MM.1S (cell line): ENCODE results near the gene RNF208.

Experiments used
- DNase-seq: peaks from one replicate; pipeline ENCODE4 v3.0.0-alpha.2; 2015
- H2AFZ ChIP-seq: fragments of 300-600 bp; sonication (generic); 2 replicates; pipeline ENCODE4 v1.6.0; 2016; ENCODE audit warnings: antibody characterized with exemption, low read length
- H3F3A ChIP-seq: fragments of 300-600 bp; sonication (generic); 2 replicates; pipeline ENCODE4 v1.6.1; 2016; ENCODE audit warnings: mild to moderate bottlenecking, antibody characterized with exemption, low read length, moderate library complexity, mixed read lengths; ENCODE audit not compliant: insufficient read depth
- H3K27ac ChIP-seq: fragments of 300-600 bp; sonication (generic); 2 replicates; pipeline ENCODE4 v1.5.1; 2016; ENCODE audit warnings: mild to moderate bottlenecking, low read length
- H3K27me3 ChIP-seq: fragments of 300-600 bp; sonication (generic); replicated peaks from 2 replicates; pipeline ENCODE4 v1.6.0; 2016; ENCODE audit warnings: low read length; ENCODE audit not compliant: insufficient read depth
- H3K36me3 ChIP-seq: fragments of 300-600 bp; sonication (generic); replicated peaks from 2 replicates; pipeline ENCODE4 v1.6.1; 2016; ENCODE audit warnings: mild to moderate bottlenecking, low read length, mixed read lengths; ENCODE audit not compliant: insufficient read depth
- H3K4me1 ChIP-seq: fragments of 300-600 bp; sonication (generic); 2 replicates; pipeline ENCODE4 v1.6.1; 2016; ENCODE audit warnings: low read length, mixed read lengths
- H3K4me2 ChIP-seq: fragments of 300-600 bp; sonication (generic); 2 replicates; pipeline ENCODE4 v1.6.0; 2016; ENCODE audit warnings: low read depth, low read length
- H3K4me3 ChIP-seq: fragments of 300-600 bp; sonication (generic); 2 replicates; pipeline ENCODE4 v1.5.1; 2016; ENCODE audit warnings: low read length, mixed read lengths
- H3K79me2 ChIP-seq: fragments of 300-600 bp; sonication (generic); 2 replicates; pipeline ENCODE4 v1.6.1; 2016; ENCODE audit warnings: mixed run types, low read length, mixed read lengths
- H3K9ac ChIP-seq: fragments of 300-600 bp; sonication (generic); 2 replicates; pipeline ENCODE4 v1.6.1; 2016; ENCODE audit warnings: low read length, mixed read lengths
- H3K9me2 ChIP-seq: fragments of 300-600 bp; sonication (generic); replicated peaks from 2 replicates; pipeline ENCODE4 v1.6.1; 2016; ENCODE audit warnings: mild to moderate bottlenecking, low read length, mixed read lengths; ENCODE audit not compliant: insufficient read depth
- H3K9me3 ChIP-seq: fragments of 300-600 bp; sonication (generic); replicated peaks from 2 replicates; pipeline ENCODE4 v1.6.1; 2016; ENCODE audit warnings: mild to moderate bottlenecking, low read length, mixed read lengths; ENCODE audit not compliant: insufficient read depth
- H4K20me1 ChIP-seq: fragments of 300-600 bp; sonication (generic); 2 replicates; pipeline ENCODE4 v1.6.1; 2016; ENCODE audit warnings: mild to moderate bottlenecking, low read length, moderate library complexity, mixed read lengths; ENCODE audit not compliant: insufficient read depth
- EZH2 ChIP-seq: fragments of 300-600 bp; sonication (generic); optimal IDR thresholded peaks from 2 replicates; pipeline ENCODE3; 2017; ENCODE audit warnings: low read depth, mild to moderate bottlenecking, antibody characterized with exemption, low read length, mixed read lengths
- EZH2phosphoT487 ChIP-seq: fragments of 300-600 bp; sonication (generic); IDR thresholded peaks from 2 replicates; pipeline ENCODE4 v1.6.1; 2018; ENCODE audit warnings: antibody characterized with exemption, low read length
- TF ChIP-seq, protein P1 (sequence below): fragments of 300-600 bp; sonication (generic); IDR thresholded peaks from 2 replicates; pipeline ENCODE4 v1.5.1; 2016; ENCODE audit warnings: antibody characterized with exemption, low read length, mixed read lengths

Gene RNF208

DNA sequence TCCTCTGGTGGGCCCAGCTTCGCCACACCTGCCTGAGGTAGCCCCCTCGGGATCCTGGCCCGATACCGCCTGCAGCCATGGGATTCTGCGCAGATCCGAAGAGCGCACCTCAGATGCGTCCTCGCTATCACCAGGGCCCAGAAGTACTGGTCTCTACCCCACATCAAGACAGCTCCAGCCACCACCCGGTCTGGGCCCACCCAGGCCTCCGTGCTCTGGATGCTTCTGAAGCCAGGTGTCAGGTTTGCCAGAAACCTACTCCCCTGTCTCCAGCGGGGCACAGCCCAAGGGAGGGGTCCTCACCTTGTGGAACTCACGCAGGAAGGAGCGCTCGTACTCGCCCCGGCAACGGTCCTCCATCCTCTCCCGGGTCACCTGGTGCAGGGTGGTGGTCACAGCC is 36.1 kb downstream of the RNF208 start:
- no peak for TF ChIP-seq EZH2
- TF ChIP-seq EZH2phosphoT487 = no peak
- TF ChIP-seq, protein P1, sequence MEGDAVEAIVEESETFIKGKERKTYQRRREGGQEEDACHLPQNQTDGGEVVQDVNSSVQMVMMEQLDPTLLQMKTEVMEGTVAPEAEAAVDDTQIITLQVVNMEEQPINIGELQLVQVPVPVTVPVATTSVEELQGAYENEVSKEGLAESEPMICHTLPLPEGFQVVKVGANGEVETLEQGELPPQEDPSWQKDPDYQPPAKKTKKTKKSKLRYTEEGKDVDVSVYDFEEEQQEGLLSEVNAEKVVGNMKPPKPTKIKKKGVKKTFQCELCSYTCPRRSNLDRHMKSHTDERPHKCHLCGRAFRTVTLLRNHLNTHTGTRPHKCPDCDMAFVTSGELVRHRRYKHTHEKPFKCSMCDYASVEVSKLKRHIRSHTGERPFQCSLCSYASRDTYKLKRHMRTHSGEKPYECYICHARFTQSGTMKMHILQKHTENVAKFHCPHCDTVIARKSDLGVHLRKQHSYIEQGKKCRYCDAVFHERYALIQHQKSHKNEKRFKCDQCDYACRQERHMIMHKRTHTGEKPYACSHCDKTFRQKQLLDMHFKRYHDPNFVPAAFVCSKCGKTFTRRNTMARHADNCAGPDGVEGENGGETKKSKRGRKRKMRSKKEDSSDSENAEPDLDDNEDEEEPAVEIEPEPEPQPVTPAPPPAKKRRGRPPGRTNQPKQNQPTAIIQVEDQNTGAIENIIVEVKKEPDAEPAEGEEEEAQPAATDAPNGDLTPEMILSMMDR = no peak
- Histone ChIP-seq H3K4me3 (no peak overlapping the region), H2AFZ (no peak overlapping the region), H3K36me3 (no peaks in the 10 kb centered on the region), H3K4me1 (peaks cover 17% of the 10 kb centered on the region), H3K27me3 (no peaks in the 10 kb centered on the region), H3K79me2 (peaks cover 56% of the 10 kb centered on the region), H3K9me2 (no peaks in the 10 kb centered on the region), H3K9me3 (no peaks in the 10 kb centered on the region), H3K4me2 (no peak overlapping the region), H4K20me1 (no peaks in the 10 kb centered on the region), H3K27ac (no peak overlapping the region), H3K9ac (no peak overlapping the region), H3F3A (peaks cover 16% of the 10 kb centered on the region)
- DNase-seq = no peak

- Histone ChIP-seq H3K4me3 (no peak overlapping the region), H4K20me1 (no peaks in the 10 kb centered on the region), H3K27ac (no peak overlapping the region), H3K36me3 (no peaks in the 10 kb centered on the region), H3K27me3 (no peaks in the 10 kb centered on the region), H3K4me2 (no peak overlapping the region), H3K9me2 (no peaks in the 10 kb centered on the region), H2AFZ (no peak overlapping the region), H3K9ac (no peak overlapping the region), H3K9me3 (no peaks in the 10 kb centered on the region), H3K79me2 (peaks cover 48% of the 10 kb centered on the region), H3F3A (peaks cover 15% of the 10 kb centered on the region), H3K4me1 (peaks cover 16% of the 10 kb centered on the region)
- no peak for DNase-seq
- TF ChIP-seq, protein P1 = no peak
- no peak for TF ChIP-seq EZH2phosphoT487
- no peak for TF ChIP-seq EZH2
Observed at GRCh38 chr9:137184881-137185660, 37.0 kb downstream of the RNF208 start.

DNA sequence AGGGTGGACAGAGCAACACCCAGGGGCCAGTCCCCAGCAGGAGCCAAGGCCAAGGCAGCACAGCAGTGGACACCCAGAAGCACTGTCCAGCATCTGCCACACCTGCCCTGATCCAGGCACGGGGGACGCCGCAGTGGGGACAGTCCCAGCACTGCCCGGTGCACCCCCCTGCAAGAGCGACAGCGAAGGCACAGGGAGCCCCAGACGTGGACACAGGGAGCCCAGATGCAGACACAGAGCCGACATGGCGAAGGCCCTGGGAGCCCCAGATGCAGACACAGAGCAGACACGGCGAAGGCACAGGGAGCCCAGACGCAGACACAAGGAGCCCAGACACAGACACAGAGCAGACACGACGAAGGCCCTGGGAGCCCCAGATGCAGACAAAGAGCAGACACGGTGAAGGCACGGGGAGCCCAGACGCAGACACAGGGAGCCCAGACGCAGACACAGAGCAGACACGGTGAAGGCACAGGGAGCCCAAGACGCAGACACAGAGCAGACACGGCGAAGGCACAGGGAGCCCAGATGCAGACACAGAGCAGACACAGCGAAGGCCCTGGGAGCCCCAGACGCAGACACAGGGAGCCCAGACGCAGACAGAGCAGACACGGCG is 38.0 kb downstream of the RNF208 start:
- Histone ChIP-seq H3F3A (peaks cover 5% of the 10 kb centered on the region), H3K79me2 (peaks cover 38% of the 10 kb centered on the region), H3K4me3 (no peak overlapping the region), H3K4me2 (no peak overlapping the region), H3K4me1 (peaks cover 11% of the 10 kb centered on the region), H3K9me3 (no peaks in the 10 kb centered on the region), H4K20me1 (no peaks in the 10 kb centered on the region), H3K27ac (no peak overlapping the region), H3K9me2 (no peaks in the 10 kb centered on the region), H3K27me3 (no peaks in the 10 kb centered on the region), H3K36me3 (no peaks in the 10 kb centered on the region), H3K9ac (no peak overlapping the region), H2AFZ (no peak overlapping the region)
- no peak for TF ChIP-seq EZH2
- TF ChIP-seq EZH2phosphoT487 = no peak
- TF ChIP-seq, protein P1 = no peak
- no peak for DNase-seq
